SK-N-SH (cell line): ENCODE results near the gene PSMB5. TPM values are rescaled to one million over a fixed set of nuclear protein-coding genes. Genes with fewer than 3 reads are reported as not detected.

Source experiments
- CTCF ChIA-PET: fragments of 300-600, 350-600 bp; formaldehyde crosslinking; extraction: SDS; loops from one replicate; lab custom pipeline; 2021; lab: Yijun Ruan, JAX
- POLR2A ChIA-PET: fragments of 350-600 bp; sonication (Branson Sonifier 250); formaldehyde crosslinking; extraction: SDS; loops from one replicate; lab custom pipeline; 2020; ENCODE audit warnings: antibody characterized with exemption, inconsistent platforms; lab: Yijun Ruan, JAX
- DNase-seq: peaks from one replicate; pipeline ENCODE4 v3.0.0; 2012
- H2AFZ ChIP-seq: fragments of 200-600 bp; sonication (generic); 2 replicates; pipeline ENCODE4 v1.8.1; 2016; ENCODE audit warnings: antibody characterized with exemption, mild to moderate bottlenecking, low read depth
- H3F3A ChIP-seq: fragments of 200-600 bp; sonication (generic); replicated peaks from 2 replicates; pipeline ENCODE3; 2016; ENCODE audit warnings: antibody characterized with exemption, mild to moderate bottlenecking; ENCODE audit not compliant: insufficient read depth
- H3K27ac ChIP-seq, 2 experiments: fragments of 200-500 bp in 1 of 2; fragments of 200-600 bp in 1 of 2; sonication (Bioruptor generic) in 1 of 2; sonication (generic), shearing (Covaris generic) in 1 of 2; 2 replicates each; pipeline versions ENCODE4 v1.5.1 to v1.6.1; 2014 to 2016; ENCODE audit warnings: low read depth in 2 of 2, inconsistent platforms in 1 of 2, low read length in 1 of 2, mild to moderate bottlenecking in 1 of 2, mixed read lengths in 1 of 2
- H3K27me3 ChIP-seq: fragments of 200-600 bp; sonication (generic), shearing (Covaris generic); 2 replicates; pipeline ENCODE4 v1.6.1; 2016; ENCODE audit warnings: mixed run types; ENCODE audit not compliant: insufficient read depth
- H3K36me3 ChIP-seq, 2 experiments: fragments of 200-500 bp in 1 of 2; fragments of 200-600 bp in 1 of 2; sonication (Bioruptor generic) in 1 of 2; sonication (generic) in 1 of 2; replicated peaks in 1 of 2; 2 replicates each; pipeline versions ENCODE3 to v1.5.1; 2014 to 2016; ENCODE audit warnings: low read length in 1 of 2, mild to moderate bottlenecking in 1 of 2; ENCODE audit not compliant: insufficient read depth in 2 of 2, control insufficient read depth in 1 of 2
- H3K4me1 ChIP-seq, 2 experiments: fragments of 200-500 bp in 1 of 2; fragments of 200-600 bp in 1 of 2; sonication (Bioruptor generic) in 1 of 2; sonication (generic), shearing (Covaris generic) in 1 of 2; 2 replicates each; pipeline versions ENCODE4 v1.5.1 to v1.6.1; 2014 to 2016; ENCODE audit warnings: low read depth in 1 of 2, low read length in 1 of 2, mixed run types in 1 of 2; ENCODE audit not compliant: insufficient read depth in 2 of 2, control insufficient read depth in 1 of 2
- H3K4me2 ChIP-seq: fragments of 200-600 bp; sonication (generic), shearing (Covaris generic); 2 replicates; pipeline ENCODE4 v1.6.1; 2017; ENCODE audit warnings: mixed run types
- H3K4me3 ChIP-seq, 2 experiments: fragments of 200-500 bp in 1 of 2; fragments of 200-600 bp in 1 of 2; sonication (Bioruptor generic) in 1 of 2; sonication (generic), shearing (Covaris generic) in 1 of 2; 2 replicates each; pipeline versions ENCODE4 v1.5.1 to v1.8.1; 2014 to 2016; ENCODE audit warnings: low read depth in 2 of 2, inconsistent platforms in 1 of 2, low read length in 1 of 2, mild to moderate bottlenecking in 1 of 2, mixed read lengths in 1 of 2, moderate library complexity in 1 of 2
- H3K79me2 ChIP-seq: fragments of 200-600 bp; sonication (generic); 2 replicates; pipeline ENCODE4 v1.8.1; 2017; ENCODE audit warnings: mild to moderate bottlenecking; ENCODE audit not compliant: insufficient read depth
- H3K9ac ChIP-seq: fragments of 200-600 bp; sonication (generic); 2 replicates; pipeline ENCODE4 v1.6.1; 2017; ENCODE audit warnings: mixed run types
- H3K9me2 ChIP-seq: fragments of 200-600 bp; sonication (generic); 2 replicates; pipeline ENCODE4 v1.6.1; 2017; ENCODE audit warnings: mixed run types
- H3K9me3 ChIP-seq: fragments of 200-600 bp; sonication (generic); 2 replicates; pipeline ENCODE4 v1.6.1; 2017; ENCODE audit warnings: mixed run types, mild to moderate bottlenecking, moderate library complexity
- H4K20me1 ChIP-seq: fragments of 200-600 bp; sonication (generic); 2 replicates; pipeline ENCODE4 v1.6.1; 2017; ENCODE audit warnings: mild to moderate bottlenecking, mixed run types; ENCODE audit not compliant: insufficient read depth
- CHD2 ChIP-seq: fragments of 150-350 bp; IDR thresholded peaks from 2 replicates; pipeline ENCODE4 v1.6.1; 2018; ENCODE audit warnings: low read length; ENCODE audit not compliant: partially characterized antibody
- CTCF ChIP-seq: fragments of 200-600 bp; sonication (generic); IDR thresholded peaks from 2 replicates; pipeline ENCODE4 v1.6.1; 2017; ENCODE audit warnings: antibody characterized with exemption, mild to moderate bottlenecking, moderate library complexity
- FOXJ3 ChIP-seq: sonication (generic); formaldehyde crosslinking; IDR thresholded peaks from 2 replicates; pipeline ENCODE4 v1.5.1; 2020; ENCODE audit warnings: mild to moderate bottlenecking, missing genetic modification reagents
- FOXM1 ChIP-seq: IDR thresholded peaks from 2 replicates; pipeline ENCODE4 v1.4.0; 2012; ENCODE audit warnings: low read depth, mild to moderate bottlenecking
- JUND ChIP-seq: IDR thresholded peaks from 2 replicates; pipeline ENCODE4 v1.4.0; 2012
- MEF2A ChIP-seq: IDR thresholded peaks from 2 replicates; pipeline ENCODE4 v1.4.0; 2012; ENCODE audit warnings: low read depth, borderline replicate concordance
- MXI1 ChIP-seq: IDR thresholded peaks from 2 replicates; pipeline ENCODE4 v1.6.1; 2012; ENCODE audit warnings: mild to moderate bottlenecking, low read depth, low read length, improper control_type of control experiment
- NFIC ChIP-seq: IDR thresholded peaks from 2 replicates; pipeline ENCODE4 v1.4.0; 2012; ENCODE audit warnings: borderline replicate concordance
- PBX3 ChIP-seq: IDR thresholded peaks from 2 replicates; pipeline ENCODE4; 2012
- POLR2AphosphoS5 ChIP-seq: IDR thresholded peaks from 2 replicates; pipeline ENCODE4 v1.6.1; 2012; ENCODE audit warnings: low read depth, low read length
- RAD21 ChIP-seq: IDR thresholded peaks from 2 replicates; pipeline ENCODE4 v1.6.1; 2012; ENCODE audit warnings: mild to moderate bottlenecking, low read length
- RCOR1 ChIP-seq: fragments of 150-350 bp; IDR thresholded peaks from 2 replicates; pipeline ENCODE4 v1.6.1; 2017; ENCODE audit warnings: antibody characterized with exemption, low read length
- SIN3A ChIP-seq: IDR thresholded peaks from 2 replicates; pipeline ENCODE4 v1.6.1; 2012; ENCODE audit warnings: low read depth, mild to moderate bottlenecking, low read length, moderate library complexity, borderline replicate concordance
- TEAD4 ChIP-seq: IDR thresholded peaks from 2 replicates; pipeline ENCODE4 v1.4.0; 2012; ENCODE audit warnings: mild to moderate bottlenecking, borderline replicate concordance; ENCODE audit not compliant: insufficient read depth
- USF2 ChIP-seq: fragments of 150-350 bp; IDR thresholded peaks from 2 replicates; pipeline ENCODE4 v1.6.1; 2017; ENCODE audit warnings: antibody characterized with exemption, low read length, low read depth, borderline replicate concordance
- WGBS: methylation state at CpG from one replicate; pipeline ENCODE4 v1.1.6; 2017; ENCODE audit warnings: low lambda C conversion rate; 5-methylcytosine and 5-hydroxymethylcytosine counted together
- polyA plus RNA-seq, 3 experiments: library from polyadenylated mRNA; depleted of rRNA; stranded (reverse); fragments of >200 nt; gene quantifications; 2 replicates each; pipeline ENCODE4 v1.2.3, GENCODE V29; 2012

PSMB5 gene
- polyA plus RNA-seq, 1 of the 3 experiments (the other 2 are of a cell fraction): 337 TPM

- peak overlapping the region; percentile 50 to 61 for H3K4me3 ChIP-seq
- peak overlapping the region; percentile 54 to 90 for H3K27ac ChIP-seq
- no peaks in the 10 kb centered on the region for H3K9me3 ChIP-seq
- no peaks in the 10 kb centered on the region for H3K27me3 ChIP-seq
- H4K20me1 ChIP-seq: no peaks in the 10 kb centered on the region
- peak overlapping the region; percentile 69 for H3K9ac ChIP-seq
- peak overlapping the region; percentile 65 for H3K4me2 ChIP-seq
- H3K36me3 ChIP-seq: no peaks in the 10 kb centered on the region
- ChIA-PET POLR2A (no interaction called here), CTCF (interaction anchor here (1.8 to 4.1 kb wide), 5 partner anchors 14 to 59 kb away, joined by 3 to 61 read pairs (median 21); partner anchors contain the start of gene CDH24)
- peaks cover 34% of the 10 kb centered on the region for H3F3A ChIP-seq
- 0 out of 2 replicates have a peak, but pooled peaks cover 3% of the 10 kb centered on the region for H3K79me2 ChIP-seq
- H2AFZ ChIP-seq: peak overlapping the region; percentile 96
- DNase-seq: no peak
- WGBS: 21% methylated on average over 8 of the region's 8 CpGs
- H3K4me1 ChIP-seq: peaks cover 18 to 22% of the 10 kb centered on the region in 2 experiments
- no peaks in the 10 kb centered on the region for H3K9me2 ChIP-seq
- TF ChIP-seq POLR2AphosphoS5 (no peak), SIN3A (no peak), CTCF (no peak), RAD21 (no peak), USF2 (no peak), FOXM1 (no peak), CHD2 (no peak), RCOR1 (no peak), MXI1 (no peak), TEAD4 (no peak), MEF2A (no peak), PBX3 (no peak), JUND (no peak), NFIC (no peak), FOXJ3 (CRISPR knock-in tag) (no peak)
- TF ChIP-seq, all 33 proteins: peak for 0
Measured at GRCh38 chr14:23009483-23009938, 25.2 kb downstream of the PSMB5 start.
